M059J (cell line): ENCODE results near the gene SLC6A6. TPM values are rescaled to one million over a fixed set of nuclear protein-coding genes. Genes with fewer than 3 reads are reported as not detected.

Source experiments
- total RNA-seq: library from RNA; depleted of rRNA; stranded (reverse); fragments of >200 nt; shearing (Covaris generic); gene quantifications from 2 replicates; pipeline ENCODE4 v1.2.3, GENCODE V29; 2014; rRNA removed

Gene SLC6A6
- total RNA-seq, 1 experiment from 2014 or later: 43.3 TPM

Other genes starting within 250 kb of the SLC6A6 start
- 8.9 and 13.0 TPM in 2 replicates for gene XPC, start 224.0 kb upstream of the SLC6A6 start, total RNA-seq
- 23.0 and 34.9 TPM in 2 replicates for gene LSM3, start 223.8 kb upstream of the SLC6A6 start, total RNA-seq
- 6.8 and 7.6 TPM in 2 replicates for gene GRIP2, start 137.7 kb downstream of the SLC6A6 start, total RNA-seq
- 6.1 and 6.2 TPM in 2 replicates for gene CCDC174, start 249.2 kb downstream of the SLC6A6 start, total RNA-seq